Thymus (tissue), 11 donors: Measurements from ENCODE around the gene FAM20C. TPM values are rescaled to one million over a fixed set of nuclear protein-coding genes. Genes with fewer than 3 reads are reported as not detected.
"Not testable (repeated sequence)": the region's sequence is repeated elsewhere in the genome, so short reads cannot be mapped to it uniquely, and the experiment has no call there.

ENCODE experiments used
- DNase-seq, 9 donors: peaks; one replicate each; pipeline ENCODE4 v3.0.0-alpha.2; 2013; ENCODE audit warnings: low spot score in 9 of 9, low read depth in 6 of 9, missing footprints in 1 of 9
- H3K27ac ChIP-seq, 2 donors: one replicate each; pipeline ENCODE4 v1.5.1; 2013; ENCODE audit warnings: control low read depth in 1 of 2, low read depth in 1 of 2, low read length in 1 of 2, mild to moderate bottlenecking in 1 of 2, moderate library complexity in 1 of 2
- H3K27me3 ChIP-seq, 2 donors: one replicate each; pipeline ENCODE4 v1.5.1; 2013; ENCODE audit warnings: low read length in 1 of 2; ENCODE audit not compliant: control insufficient read depth in 2 of 2, insufficient read depth in 1 of 2
- H3K36me3 ChIP-seq, 2 donors: one replicate each; pipeline ENCODE4 v1.5.1; 2013; ENCODE audit warnings: low read length in 1 of 2, mild to moderate bottlenecking in 1 of 2, moderate library complexity in 1 of 2; ENCODE audit not compliant: control insufficient read depth in 2 of 2, insufficient read depth in 2 of 2
- H3K4me1 ChIP-seq, 2 donors: one replicate each; pipeline ENCODE4 v1.5.1; 2013; ENCODE audit warnings: low read length in 2 of 2; ENCODE audit not compliant: control insufficient read depth in 2 of 2, insufficient read depth in 2 of 2
- H3K4me3 ChIP-seq, 2 donors: one replicate each; pipeline ENCODE4 v1.5.1; 2013; ENCODE audit warnings: low read length in 2 of 2, control low read depth in 1 of 2, mild to moderate bottlenecking in 1 of 2
- H3K9me3 ChIP-seq, 2 donors: one replicate each; pipeline ENCODE4 v1.5.1; 2013; ENCODE audit warnings: low read length in 1 of 2, mild to moderate bottlenecking in 1 of 2; ENCODE audit not compliant: control insufficient read depth in 2 of 2, insufficient read depth in 1 of 2
- WGBS: extraction: QIAGEN DNeasy Blood & Tissue Kit; methylation state at CpG from one replicate; pipeline ENCODE4 v1.1.7; 2013; 5-methylcytosine and 5-hydroxymethylcytosine counted together
- polyA plus RNA-seq: library from polyadenylated mRNA; stranded (reverse); fragments of 200-250 nt; gene quantifications from one replicate; pipeline ENCODE4 v1.2.3, GENCODE V29; 2013
- total RNA-seq: library from RNA; stranded (reverse); fragments of 120-200 nt; gene quantifications from one replicate; pipeline ENCODE4 v1.2.4, GENCODE V29; 2013
- donor health status: healthy.

FAM20C gene
- total and polyA plus RNA-seq, 2 donors = 2.4 to 16.5 TPM

GRCh38 chr7:179948-180694 is 12.2 kb upstream of the FAM20C start:
- Histone ChIP-seq H3K4me3 (no peak overlapping the region), H3K9me3 (no peaks in the 10 kb centered on the region), H3K27ac (no peak overlapping the region), H3K36me3 (no peaks in the 10 kb centered on the region), H3K4me1 (no peaks in the 10 kb centered on the region), H3K27me3 (peaks cover 3 to 4% of the 10 kb centered on the region in 2 donors)
- WGBS = 94% methylated on average over 22 of the region's 22 CpGs
- no peak for DNase-seq

GRCh38 chr7:181738-182137 is 10.6 kb upstream of the FAM20C start:
- no peak overlapping the region for H3K4me3 ChIP-seq
- no peaks in the 10 kb centered on the region for H3K36me3 ChIP-seq
- 97% methylated on average over 16 of the region's 16 CpGs for WGBS
- H3K27ac ChIP-seq = no peak overlapping the region
- H3K9me3 ChIP-seq = no peaks in the 10 kb centered on the region
- peaks cover 4 to 5% of the 10 kb centered on the region in 2 donors for H3K27me3 ChIP-seq
- no peaks in the 10 kb centered on the region for H3K4me1 ChIP-seq
- DNase-seq = no peak

DNA sequence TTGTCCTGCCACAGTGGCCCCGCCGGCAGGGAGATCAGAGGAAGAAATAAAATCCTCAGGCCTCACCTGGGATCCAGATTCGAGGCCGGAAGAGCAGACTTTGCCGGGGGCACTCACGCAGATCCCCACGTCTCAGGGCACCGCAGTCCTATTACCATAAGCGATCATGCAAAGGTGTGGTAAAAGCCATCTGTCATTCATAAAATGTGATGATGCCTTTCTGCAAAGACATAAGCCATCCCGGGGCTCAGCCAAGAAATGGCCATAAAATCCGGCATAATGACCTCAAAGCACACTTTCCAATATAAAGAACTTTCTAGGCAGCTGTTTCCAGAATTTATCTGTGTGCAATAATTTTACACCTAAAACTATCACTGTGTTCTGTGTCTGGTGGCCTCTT is 9.9 kb upstream of the FAM20C start:
- not testable (repeated sequence) for H3K9me3 ChIP-seq

DNA sequence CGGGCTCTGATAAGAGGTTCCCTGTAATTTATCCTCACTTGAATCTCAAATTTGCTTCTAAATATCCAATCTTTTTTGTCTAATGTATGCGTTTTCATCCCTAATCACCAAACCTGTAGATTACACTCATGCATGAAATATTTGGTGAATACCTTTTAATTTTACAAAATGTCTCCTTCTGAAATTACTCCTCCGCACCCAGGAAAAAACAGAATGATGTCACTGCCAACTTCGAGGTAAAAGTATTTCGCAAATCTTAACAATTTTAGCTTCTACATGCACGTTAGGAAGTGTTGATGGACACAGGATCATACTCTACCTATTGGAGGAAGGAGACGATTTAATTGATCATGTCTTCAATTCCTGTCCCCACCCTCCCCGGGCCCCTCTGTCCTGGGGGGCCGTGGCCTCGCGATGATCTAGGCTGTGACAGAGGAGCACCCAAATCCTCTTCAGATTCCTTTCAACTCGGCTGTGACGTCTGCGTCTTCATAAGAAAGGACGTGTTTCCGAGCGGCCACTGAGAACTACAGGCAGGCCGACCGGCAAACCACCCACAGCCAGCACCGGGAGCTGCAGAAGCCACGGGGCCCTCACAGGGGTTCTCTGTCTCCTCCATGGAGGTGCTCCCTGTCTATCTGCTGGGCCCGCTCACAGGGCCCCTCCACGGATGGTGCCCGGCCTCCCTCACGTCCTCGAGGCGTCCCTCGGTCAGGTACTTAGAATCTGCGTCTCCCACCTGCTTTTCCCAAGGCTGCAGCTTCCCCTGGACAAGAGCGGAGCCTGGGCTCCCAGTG is 8.7 kb upstream of the FAM20C start:
- H3K9me3 ChIP-seq = peaks cover 0 to 1% of the 10 kb centered on the region in 2 donors
- no peaks in the 10 kb centered on the region for H3K4me1 ChIP-seq
- no peak for DNase-seq

More for the DNA sequence above, 9.9 kb upstream of the FAM20C start:
- WGBS = 89% methylated on average over 3 of the region's 11 CpGs
- H3K27ac ChIP-seq, DNase-seq, H3K36me3 ChIP-seq, H3K27me3 ChIP-seq, H3K4me3 ChIP-seq, H3K4me1 ChIP-seq: not testable (repeated sequence)

DNA sequence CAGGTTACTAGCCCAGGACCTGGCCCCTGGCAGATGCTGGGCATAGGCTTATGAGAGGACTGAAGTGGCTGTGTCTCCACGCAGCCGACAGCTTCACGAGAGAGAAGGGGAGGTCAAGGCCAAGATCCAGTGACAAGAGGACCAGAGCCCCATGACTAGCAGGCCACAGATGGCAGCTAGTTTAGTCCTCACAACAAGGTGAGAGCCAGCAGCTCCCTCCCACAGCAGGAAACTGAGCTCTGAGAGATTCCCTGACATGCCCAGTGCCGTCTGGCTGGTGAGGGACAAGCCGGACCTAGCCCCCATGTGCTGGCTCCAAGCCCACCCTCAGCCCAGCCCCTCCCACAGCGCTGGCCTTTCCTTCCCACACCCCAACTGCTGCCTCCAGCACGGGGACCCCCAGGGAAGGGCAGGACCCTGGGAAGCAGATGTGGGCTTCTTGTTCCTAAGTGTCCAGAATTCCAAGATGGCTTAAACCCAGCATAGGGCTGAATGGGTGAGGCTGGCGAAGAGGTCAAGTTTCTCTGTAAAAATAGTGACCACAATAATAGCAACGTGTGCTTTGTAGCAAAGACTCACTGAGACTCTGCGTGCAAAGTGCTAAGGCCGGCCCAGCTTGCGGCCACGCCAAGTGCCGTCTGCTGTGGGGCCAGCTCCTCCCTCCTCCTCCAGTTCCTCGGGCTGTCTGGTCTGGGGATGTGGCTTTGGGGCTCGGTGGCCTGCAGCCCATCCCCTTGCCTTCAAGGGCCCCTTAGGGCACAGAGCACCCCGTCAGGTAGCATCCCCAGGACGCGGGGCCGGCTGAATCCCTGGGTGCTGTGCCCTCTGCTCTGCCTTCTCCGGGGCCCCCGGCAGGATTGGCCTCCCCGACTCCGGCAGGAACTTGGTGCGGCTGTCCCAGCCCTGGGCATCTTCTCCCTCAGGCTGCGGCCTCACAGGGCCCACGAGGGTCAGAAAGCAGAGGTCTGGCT is 7.8 kb upstream of the FAM20C start:
- Histone ChIP-seq H3K36me3 (no peaks in the 10 kb centered on the region), H3K4me3 (no peak overlapping the region), H3K4me1 (no peaks in the 10 kb centered on the region), H3K27me3 (peaks cover 5 to 18% of the 10 kb centered on the region in 2 donors), H3K9me3 (peaks cover 0 to 1% of the 10 kb centered on the region in 2 donors), H3K27ac (no peak overlapping the region)
- 92% methylated on average over 27 of the region's 27 CpGs for WGBS
- no peak for DNase-seq

More for the DNA sequence above, 8.7 kb upstream of the FAM20C start:
- no peaks in the 10 kb centered on the region for H3K36me3 ChIP-seq
- 89% methylated on average over 30 of the region's 30 CpGs for whole genome bisulfite sequencing
- H3K27ac ChIP-seq = no peak overlapping the region
- peaks cover 5 to 9% of the 10 kb centered on the region in 2 donors for H3K27me3 ChIP-seq
- H3K4me3 ChIP-seq = no peak overlapping the region

GRCh38 chr7:186516-187113 is 5.8 kb upstream of the FAM20C start:
- WGBS = 89% methylated on average over 26 of the region's 26 CpGs
- Histone ChIP-seq H3K4me3 (no peak overlapping the region), H3K36me3 (no peaks in the 10 kb centered on the region), H3K27me3 (peaks cover 21 to 34% of the 10 kb centered on the region in 2 donors), H3K4me1 (no peaks in the 10 kb centered on the region), H3K27ac (no peak overlapping the region), H3K9me3 (peaks cover 0 to 1% of the 10 kb centered on the region in 2 donors)
- no peak for DNase-seq

- 92% methylated on average over 28 of the region's 28 CpGs for WGBS
- Histone ChIP-seq H3K4me3 (no peak overlapping the region), H3K27me3 (peaks cover 29 to 39% of the 10 kb centered on the region in 2 donors), H3K4me1 (no peaks in the 10 kb centered on the region), H3K36me3 (no peaks in the 10 kb centered on the region), H3K9me3 (peaks cover 0 to 1% of the 10 kb centered on the region in 2 donors), H3K27ac (no peak overlapping the region)
- DNase-seq = no peak
Measured at GRCh38 chr7:187227-187927, 5.0 kb upstream of the FAM20C start.

DNA sequence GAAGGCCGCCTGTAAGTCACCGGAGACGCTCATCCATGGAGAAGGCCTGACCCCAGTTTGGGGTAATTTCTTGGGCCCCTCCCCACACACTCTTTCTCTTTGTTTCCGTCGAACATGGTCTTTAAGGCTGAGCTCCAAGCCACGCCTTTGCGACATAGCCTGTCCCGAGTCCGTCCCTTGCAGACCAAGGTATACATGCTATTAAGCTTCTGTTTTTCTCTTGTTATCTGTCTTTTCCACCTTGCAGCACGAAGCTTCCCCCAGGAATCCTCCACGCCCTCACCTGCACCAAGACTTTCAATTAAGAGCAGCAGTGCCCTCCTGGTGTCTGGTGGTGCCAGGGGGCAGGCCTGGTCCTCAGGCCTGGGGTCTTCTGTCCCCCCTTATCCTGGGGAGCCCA is 4.2 kb upstream of the FAM20C start:
- no peak for DNase-seq
- Histone ChIP-seq H3K27me3 (peaks cover 37 to 41% of the 10 kb centered on the region in 2 donors), H3K36me3 (no peaks in the 10 kb centered on the region), H3K27ac (no peak overlapping the region), H3K4me1 (no peaks in the 10 kb centered on the region), H3K9me3 (peaks cover 0 to 1% of the 10 kb centered on the region in 2 donors), H3K4me3 (no peak overlapping the region)
- 92% methylated on average over 11 of the region's 11 CpGs for WGBS
